H1 (cell line): ENCODE measurements around the gene SRRM4. TPM values are rescaled to one million over a fixed set of nuclear protein-coding genes. Genes with fewer than 3 reads are reported as not detected.
A peak's percentile ranks its signal among the peaks of the same experiment; 100 is the strongest.

Source experiments
- CTCF ChIA-PET: fragments of 300-600 bp; sonication (Branson Sonifier 250); formaldehyde crosslinking; loops from one replicate; lab custom pipeline; 2021; ENCODE audit not compliant: partially characterized antibody; lab: Charles Lee
- POLR2A ChIA-PET: fragments of 300-600 bp; sonication (Branson Sonifier 250); formaldehyde crosslinking; loops from one replicate; lab custom pipeline; 2021; ENCODE audit warnings: inconsistent platforms; ENCODE audit not compliant: partially characterized antibody; lab: Charles Lee
- DNase-seq, 2 experiments: peaks; one replicate each; pipeline versions ENCODE4 v3.0.0 to v3.0.0-alpha.2; 2010 to 2022; ENCODE audit warnings: low spot score in 2 of 2, low read depth in 1 of 2, mixed read lengths in 1 of 2
- FAIRE-seq: peaks from 2 replicates; lab custom pipeline; 2011; peaks lifted over from hg19 to GRCh38; lab: Jason Lieb, UNC
- H2AFZ ChIP-seq: 2 replicates; pipeline ENCODE4 v1.8.1; 2012; ENCODE audit warnings: low read length, inconsistent platforms
- H2AK5ac ChIP-seq: 2 replicates; pipeline ENCODE4 v1.6.1; 2013; ENCODE audit warnings: low read depth, low read length
- H2BK120ac ChIP-seq: replicated peaks from 2 replicates; pipeline ENCODE3; 2013; ENCODE audit warnings: low read depth, low read length, inconsistent platforms
- H2BK12ac ChIP-seq: 2 replicates; pipeline ENCODE4 v1.6.1; 2013; ENCODE audit warnings: low read depth, low read length
- H2BK15ac ChIP-seq: 2 replicates; pipeline ENCODE4 v1.6.1; 2013; ENCODE audit warnings: low read length
- H2BK20ac ChIP-seq: 2 replicates; pipeline ENCODE4 v1.6.1; 2013; ENCODE audit warnings: low read length
- H2BK5ac ChIP-seq: 2 replicates; pipeline ENCODE4 v1.6.1; 2013; ENCODE audit warnings: low read depth, low read length
- H3K14ac ChIP-seq: 2 replicates; pipeline ENCODE4 v1.6.1; 2013; ENCODE audit warnings: inconsistent platforms; ENCODE audit not compliant: insufficient read length
- H3K18ac ChIP-seq: 2 replicates; pipeline ENCODE4 v1.6.1; 2013; ENCODE audit warnings: low read length; ENCODE audit errors: extremely low read depth
- H3K23ac ChIP-seq: 2 replicates; pipeline ENCODE4 v1.6.1; 2013; ENCODE audit warnings: inconsistent platforms; ENCODE audit not compliant: insufficient read length
- H3K23me2 ChIP-seq: 2 replicates; pipeline ENCODE4 v1.6.1; 2013; ENCODE audit warnings: low read depth, low read length
- H3K27ac ChIP-seq: 2 replicates; pipeline ENCODE4 v1.6.1; 2011; ENCODE audit warnings: low read depth, low read length, inconsistent platforms
- H3K27me3 ChIP-seq, 4 experiments: replicated peaks in 1 of 4; 1 replicate in 1 of 4; 2 replicates in 3 of 4; pipeline versions ENCODE4 v1.6.1 to v1.8.1; 2011 to 2013; ENCODE audit warnings: low read length in 3 of 4, mild to moderate bottlenecking in 3 of 4, inconsistent platforms in 2 of 4, mixed read lengths in 2 of 4, moderate library complexity in 1 of 4; ENCODE audit not compliant: control insufficient read depth in 3 of 4, insufficient read depth in 3 of 4; ENCODE audit errors: extremely low read depth in 1 of 4
- H3K36me3 ChIP-seq, 4 experiments: 2 replicates each; pipeline versions ENCODE4 v1.6.1 to v1.8.1; 2011 to 2013; ENCODE audit warnings: mild to moderate bottlenecking in 4 of 4, low read length in 3 of 4, moderate library complexity in 2 of 4, control low read depth in 1 of 4, inconsistent platforms in 1 of 4; ENCODE audit not compliant: insufficient read depth in 4 of 4, control insufficient read depth in 2 of 4
- H3K4ac ChIP-seq: replicated peaks from 2 replicates; pipeline ENCODE3; 2013; ENCODE audit warnings: low read length, low read depth, mixed read lengths, inconsistent platforms; ENCODE audit not compliant: insufficient read length
- H3K4me1 ChIP-seq, 4 experiments: replicated peaks in 1 of 4; 1 replicate in 1 of 4; 2 replicates in 3 of 4; pipeline versions ENCODE4 v1.6.1 to v1.8.1; 2011 to 2013; ENCODE audit warnings: low read length in 3 of 4, inconsistent platforms in 2 of 4, mixed read lengths in 1 of 4; ENCODE audit not compliant: insufficient read depth in 4 of 4, control insufficient read depth in 3 of 4
- H3K4me2 ChIP-seq, 2 experiments: 2 replicates each; pipeline versions ENCODE4 v1.6.1 to v1.8.1; 2011 to 2013; ENCODE audit warnings: low read depth in 2 of 2, low read length in 2 of 2, control low read depth in 1 of 2, inconsistent platforms in 1 of 2, mild to moderate bottlenecking in 1 of 2; ENCODE audit not compliant: insufficient read depth in 1 of 2
- H3K4me3 ChIP-seq, 4 experiments: fragments of 200-600, 300-600 bp in 1 of 4; sonication (generic), shearing (Covaris generic), sonication (Bioruptor Twin) in 1 of 4; 2 replicates each; pipeline versions ENCODE4 v1.5.1 to v1.8.1; 2011 to 2016; ENCODE audit warnings: low read length in 4 of 4, low read depth in 3 of 4, control low read depth in 2 of 4, inconsistent platforms in 2 of 4, mild to moderate bottlenecking in 2 of 4, mixed read lengths in 1 of 4, moderate library complexity in 1 of 4; ENCODE audit not compliant: insufficient read depth in 2 of 4; ENCODE audit errors: extremely low read depth in 1 of 4
- H3K56ac ChIP-seq: replicated peaks from 2 replicates; pipeline ENCODE3; 2013; ENCODE audit warnings: low read depth, mild to moderate bottlenecking, mixed read lengths, low read length, inconsistent platforms; ENCODE audit not compliant: insufficient read length
- H3K79me1 ChIP-seq: 2 replicates; pipeline ENCODE4 v1.6.1; 2013; ENCODE audit warnings: low read depth, low read length, control low read depth
- H3K79me2 ChIP-seq, 2 experiments: 2 replicates each; pipeline versions ENCODE4 v1.6.1 to v1.8.1; 2012 to 2013; ENCODE audit warnings: low read length in 2 of 2, mild to moderate bottlenecking in 2 of 2, inconsistent platforms in 1 of 2; ENCODE audit not compliant: insufficient read depth in 2 of 2, control insufficient read depth in 1 of 2
- H3K9ac ChIP-seq, 4 experiments: replicated peaks in 1 of 4; 1 replicate in 1 of 4; 2 replicates in 3 of 4; pipeline versions ENCODE4 v1.6.1 to v1.8.1; 2011 to 2013; ENCODE audit warnings: low read depth in 3 of 4, low read length in 3 of 4, control low read depth in 2 of 4, mild to moderate bottlenecking in 2 of 4, moderate library complexity in 2 of 4, inconsistent platforms in 1 of 4; ENCODE audit errors: extremely low read depth in 1 of 4
- H3K9me3 ChIP-seq, 2 experiments: 2 replicates each; pipeline versions ENCODE4 v1.6.1 to v1.8.1; 2012 to 2013; ENCODE audit warnings: mild to moderate bottlenecking in 2 of 2, moderate library complexity in 2 of 2, control low read depth in 1 of 2, inconsistent platforms in 1 of 2, low read depth in 1 of 2, low read length in 1 of 2, mixed read lengths in 1 of 2; ENCODE audit not compliant: insufficient read depth in 2 of 2
- H4K20me1 ChIP-seq, 2 experiments: replicated peaks in 1 of 2; 2 replicates each; pipeline versions ENCODE3 to v1.8.1; 2011 to 2013; ENCODE audit warnings: inconsistent platforms in 2 of 2, low read length in 2 of 2, mild to moderate bottlenecking in 1 of 2; ENCODE audit not compliant: insufficient read depth in 2 of 2, control insufficient read depth in 1 of 2
- H4K5ac ChIP-seq: 2 replicates; pipeline ENCODE4 v1.6.1; 2013; ENCODE audit warnings: low read length, low read depth, mixed read lengths, inconsistent platforms; ENCODE audit not compliant: insufficient read length
- H4K8ac ChIP-seq: 2 replicates; pipeline ENCODE4 v1.8.0; 2013; ENCODE audit warnings: mild to moderate bottlenecking, moderate library complexity, low read length, inconsistent platforms; ENCODE audit not compliant: insufficient read depth; ENCODE audit errors: extremely low read depth
- H4K91ac ChIP-seq: replicated peaks from 2 replicates; pipeline ENCODE3; 2013; ENCODE audit warnings: low read length, mixed read lengths, inconsistent platforms; ENCODE audit not compliant: insufficient read length
- ASH2L ChIP-seq: fragments of 200-600, 300-600 bp; sonication (generic); IDR thresholded peaks from one replicate; pipeline ENCODE4 v1.7.1; 2017; ENCODE audit warnings: low read length
- BCL11A ChIP-seq, 2 experiments: IDR thresholded peaks; one replicate each; pipeline ENCODE4 v1.6.1; 2011; ENCODE audit warnings: low read depth in 2 of 2, low read length in 2 of 2, mild to moderate bottlenecking in 2 of 2
- RAD21 ChIP-seq, 2 experiments: IDR thresholded peaks in 1 of 2; conservative IDR thresholded peaks in 1 of 2; 2 replicates each; pipeline ENCODE4 v1.6.1; 2011; ENCODE audit warnings: low read depth in 2 of 2, low read length in 2 of 2, improper control_type of control experiment in 1 of 2, inconsistent platforms in 1 of 2, mild to moderate bottlenecking in 1 of 2, moderate library complexity in 1 of 2
- SRF ChIP-seq: IDR thresholded peaks from 2 replicates; pipeline ENCODE4 v1.6.1; 2011; ENCODE audit warnings: mild to moderate bottlenecking, low read depth, low read length, moderate library complexity
- TAF1 ChIP-seq: IDR thresholded peaks from 2 replicates; pipeline ENCODE4 v1.6.1; 2011; ENCODE audit warnings: mild to moderate bottlenecking, low read depth, low read length
- TCF12 ChIP-seq: IDR thresholded peaks from 2 replicates; pipeline ENCODE4 v1.6.1; 2011; ENCODE audit warnings: low read depth, mild to moderate bottlenecking, low read length
- TEAD4 ChIP-seq: IDR thresholded peaks from 2 replicates; pipeline ENCODE4 v1.6.1; 2012; ENCODE audit warnings: low read depth, low read length, inconsistent platforms, mixed read lengths
- USF2 ChIP-seq: IDR thresholded peaks from 2 replicates; pipeline ENCODE4 v1.6.1; 2011; ENCODE audit warnings: low read length, improper control_type of control experiment
- WGBS, 2 experiments: shearing (Covaris generic) in 1 of 2; methylation state at CpG; one replicate each; pipeline versions ENCODE4 v1.1.6 to v1.1.7; 2013 to 2015; ENCODE audit warnings: low lambda C conversion rate in 2 of 2, mixed read lengths in 2 of 2, inconsistent platforms in 1 of 2, low coverage in 1 of 2, missing lambda C conversion rate in 1 of 2; ENCODE audit not compliant: insufficient replicate concordance in 2 of 2, insufficient coverage in 1 of 2, insufficient read length in 1 of 2; ENCODE audit errors: extremely low coverage in 1 of 2, missing lambda C conversion rate in 1 of 2; 5-methylcytosine and 5-hydroxymethylcytosine counted together
- polyA plus RNA-seq, 7 experiments: library from polyadenylated mRNA; depleted of rRNA in 3 of 7; stranded (reverse) in 5 of 7; unstranded in 2 of 7; fragments of >200 nt in 5 of 7; fragments of 200-250 nt in 2 of 7; gene quantifications; 1 replicate in 5 of 7; 2 replicates in 1 of 7; 4 replicates in 1 of 7; pipeline versions ENCODE4 v1.2.1 to v1.2.3, GENCODE V29; 2011 to 2013; ENCODE audit warnings: missing spikeins in 2 of 7, mixed read lengths in 2 of 7
- total RNA-seq: library from RNA; stranded (reverse); fragmentation: NEBNext Ultra II Directional; extraction: Animal tissue kit (Norgen Biotek cat#: 25700); gene quantifications from 2 replicates; pipeline ENCODE4 v1.2.1, GENCODE V29; 2021
- TF ChIP-seq, protein P1 (sequence below), 3 experiments: IDR thresholded peaks; 1 replicate in 2 of 3; 2 replicates in 1 of 3; pipeline versions ENCODE4 v1.5.1 to v1.6.1; 2011; ENCODE audit warnings: low read length in 3 of 3, mild to moderate bottlenecking in 3 of 3, inconsistent platforms in 2 of 3, low read depth in 1 of 3, moderate library complexity in 1 of 3; ENCODE audit not compliant: insufficient read depth in 1 of 3; ENCODE audit errors: control extremely low read depth in 1 of 3

Gene SRRM4
- total and polyA plus RNA-seq, 2 of the 8 experiments (the other 6 are each of a cell fraction or from before 2014, with no cell fraction given) = 0.53 to 1.1 TPM

DNA sequence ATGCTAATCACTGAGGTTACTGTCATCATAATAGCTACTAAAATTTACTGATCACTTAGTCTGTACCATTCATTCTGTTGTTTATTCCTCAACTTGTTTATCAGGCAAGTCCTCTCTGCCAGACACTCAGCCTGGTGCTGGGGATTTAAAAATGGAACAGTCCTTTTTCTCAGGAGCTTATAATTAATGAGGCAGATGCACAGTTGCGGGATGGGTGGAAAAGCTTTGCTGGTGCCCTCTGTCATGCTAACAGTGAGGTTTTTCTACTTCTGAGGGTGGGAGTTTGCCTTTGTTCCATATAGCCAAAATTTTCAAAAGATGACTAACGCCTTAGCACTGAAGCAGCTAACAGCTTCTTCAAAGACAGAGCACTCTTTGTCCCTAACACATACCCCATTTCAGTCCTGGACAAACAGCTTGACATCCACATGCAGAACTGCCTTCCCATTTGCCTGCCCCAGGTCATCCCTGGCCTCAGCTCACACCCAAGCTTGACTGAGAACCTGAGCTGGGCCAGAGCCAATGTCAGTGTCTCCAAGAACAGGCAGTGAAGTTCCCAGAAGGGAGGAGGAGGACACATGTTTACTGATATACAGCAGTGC is 166.6 kb downstream of the SRRM4 start:
- no peak overlapping the region for H2AFZ ChIP-seq
- H3K27ac ChIP-seq = no peak overlapping the region
- WGBS, 2 experiments = 86% methylated on average over 2 of the region's 2 CpGs; no CpG with 5 or more reads in 1 of the 2 experiments
- no peaks in the 10 kb centered on the region for H3K79me1 ChIP-seq
- H3K14ac ChIP-seq = no peak overlapping the region
- H3K27me3 ChIP-seq = no peaks in the 10 kb centered on the region
- peaks cover 2 to 7% of the 10 kb centered on the region in 2 experiments; a peak in 2 of 4 replicates for H3K9me3 ChIP-seq
- POLR2A ChIA-PET = interaction anchor here (0.6 to 1.5 kb wide), 5 partner anchors 12 to 127 kb away, joined by 3 to 4 read pairs (median 3); no protein-coding TSS in a partner anchor
- H2BK5ac ChIP-seq = no peak overlapping the region
- H4K8ac ChIP-seq = no peak overlapping the region
- no peaks in the 10 kb centered on the region for H4K20me1 ChIP-seq
- no peak overlapping the region for H3K56ac ChIP-seq
- peaks cover 0 to 17% (median 10%) of the 10 kb centered on the region in 4 experiments; a peak in 5 of 7 replicates for H3K4me1 ChIP-seq
- CTCF ChIA-PET = interaction anchor here (0.8 to 2.1 kb wide), 5 partner anchors 10 to 397 kb away, joined by 3 to 11 read pairs (median 5); no protein-coding TSS in a partner anchor
- DNase-seq = no peak
- no peak overlapping the region for H4K91ac ChIP-seq
- H2BK20ac ChIP-seq = no peak overlapping the region
- H4K5ac ChIP-seq = no peak overlapping the region
- FAIRE-seq = no peak
- no peak overlapping the region for H3K4me3 ChIP-seq
- H3K23me2 ChIP-seq = no peaks in the 10 kb centered on the region
- H2BK120ac ChIP-seq = no peak overlapping the region
- H3K36me3 ChIP-seq = peaks cover 2 to 12% (median 3%) of the 10 kb centered on the region in 4 experiments; a peak in 4 of 8 replicates
- H3K4ac ChIP-seq = no peak overlapping the region
- no peak overlapping the region for H3K18ac ChIP-seq
- H3K79me2 ChIP-seq = peaks cover 0 to 9% of the 10 kb centered on the region in 2 experiments; a peak in 1 of 4 replicates
- H2AK5ac ChIP-seq = 0 out of 2 replicates have a peak overlapping the region, but pooled peaks have one; percentile 10
- H2BK12ac ChIP-seq = 0 out of 2 replicates have a peak overlapping the region, but pooled peaks have one; percentile 2
- no peak overlapping the region for H3K4me2 ChIP-seq
- no peak overlapping the region for H2BK15ac ChIP-seq
- no peak overlapping the region for H3K23ac ChIP-seq
- no peak overlapping the region for H3K9ac ChIP-seq
- TF ChIP-seq SRF = no peak
- TF ChIP-seq, protein P1, sequence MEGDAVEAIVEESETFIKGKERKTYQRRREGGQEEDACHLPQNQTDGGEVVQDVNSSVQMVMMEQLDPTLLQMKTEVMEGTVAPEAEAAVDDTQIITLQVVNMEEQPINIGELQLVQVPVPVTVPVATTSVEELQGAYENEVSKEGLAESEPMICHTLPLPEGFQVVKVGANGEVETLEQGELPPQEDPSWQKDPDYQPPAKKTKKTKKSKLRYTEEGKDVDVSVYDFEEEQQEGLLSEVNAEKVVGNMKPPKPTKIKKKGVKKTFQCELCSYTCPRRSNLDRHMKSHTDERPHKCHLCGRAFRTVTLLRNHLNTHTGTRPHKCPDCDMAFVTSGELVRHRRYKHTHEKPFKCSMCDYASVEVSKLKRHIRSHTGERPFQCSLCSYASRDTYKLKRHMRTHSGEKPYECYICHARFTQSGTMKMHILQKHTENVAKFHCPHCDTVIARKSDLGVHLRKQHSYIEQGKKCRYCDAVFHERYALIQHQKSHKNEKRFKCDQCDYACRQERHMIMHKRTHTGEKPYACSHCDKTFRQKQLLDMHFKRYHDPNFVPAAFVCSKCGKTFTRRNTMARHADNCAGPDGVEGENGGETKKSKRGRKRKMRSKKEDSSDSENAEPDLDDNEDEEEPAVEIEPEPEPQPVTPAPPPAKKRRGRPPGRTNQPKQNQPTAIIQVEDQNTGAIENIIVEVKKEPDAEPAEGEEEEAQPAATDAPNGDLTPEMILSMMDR (IDR thresholded peaks at IDR 0.05; ENCODE audit: control extremely low read depth in 1 of 3, insufficient read depth in 1 of 3, low read depth in 1 of 3, low read length in 3 of 3) = no peak
- TF ChIP-seq BCL11A (IDR thresholded peaks at IDR 0.05; ENCODE audit: low read depth in 2 of 2, low read length in 2 of 2) = no peak
- TF ChIP-seq ASH2L = no peak
- TF ChIP-seq TEAD4 = no peak
- no peak for TF ChIP-seq USF2
- TF ChIP-seq TAF1 = no peak
- TF ChIP-seq TCF12 = no peak
- TF ChIP-seq RAD21 (IDR thresholded peaks at IDR 0.05 in 1 of 2, conservative IDR thresholded peaks at IDR 0.05 in 1 of 2; ENCODE audit: low read depth in 2 of 2, low read length in 2 of 2) = no peak
